OCI-LY3 (cell line): ENCODE data around the gene PAQR3.

Experiments used
- CTCF ChIP-seq: fragments of 200-600, 300-600 bp; sonication (generic); IDR thresholded peaks from 2 replicates; pipeline ENCODE4 v1.5.1; 2014; ENCODE audit warnings: antibody characterized with exemption, low read length, low read depth
- EZH2phosphoT487 ChIP-seq: fragments of 200-600 bp; shearing (Covaris generic); IDR thresholded peaks from 2 replicates; pipeline ENCODE4 v1.6.1; 2018; ENCODE audit warnings: antibody characterized with exemption, mixed run types, low read depth

GRCh38 chr4:78987683-78988082 lies 48.4 kb upstream of the PAQR3 start:
- TF ChIP-seq CTCF = no peak
- no peak for TF ChIP-seq EZH2phosphoT487
